Globus pallidus (tissue), 1 donor: ENCODE data around the gene MYCL.
A peak's percentile ranks its signal among the peaks of the same experiment; 100 is the strongest.

Experiments
- DNase-seq: peaks from one replicate; pipeline ENCODE4 v3.0.0-alpha.2; 2015; ENCODE audit warnings: low spot score

The MYCL gene, protein sequence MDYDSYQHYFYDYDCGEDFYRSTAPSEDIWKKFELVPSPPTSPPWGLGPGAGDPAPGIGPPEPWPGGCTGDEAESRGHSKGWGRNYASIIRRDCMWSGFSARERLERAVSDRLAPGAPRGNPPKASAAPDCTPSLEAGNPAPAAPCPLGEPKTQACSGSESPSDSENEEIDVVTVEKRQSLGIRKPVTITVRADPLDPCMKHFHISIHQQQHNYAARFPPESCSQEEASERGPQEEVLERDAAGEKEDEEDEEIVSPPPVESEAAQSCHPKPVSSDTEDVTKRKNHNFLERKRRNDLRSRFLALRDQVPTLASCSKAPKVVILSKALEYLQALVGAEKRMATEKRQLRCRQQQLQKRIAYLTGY

DNA sequence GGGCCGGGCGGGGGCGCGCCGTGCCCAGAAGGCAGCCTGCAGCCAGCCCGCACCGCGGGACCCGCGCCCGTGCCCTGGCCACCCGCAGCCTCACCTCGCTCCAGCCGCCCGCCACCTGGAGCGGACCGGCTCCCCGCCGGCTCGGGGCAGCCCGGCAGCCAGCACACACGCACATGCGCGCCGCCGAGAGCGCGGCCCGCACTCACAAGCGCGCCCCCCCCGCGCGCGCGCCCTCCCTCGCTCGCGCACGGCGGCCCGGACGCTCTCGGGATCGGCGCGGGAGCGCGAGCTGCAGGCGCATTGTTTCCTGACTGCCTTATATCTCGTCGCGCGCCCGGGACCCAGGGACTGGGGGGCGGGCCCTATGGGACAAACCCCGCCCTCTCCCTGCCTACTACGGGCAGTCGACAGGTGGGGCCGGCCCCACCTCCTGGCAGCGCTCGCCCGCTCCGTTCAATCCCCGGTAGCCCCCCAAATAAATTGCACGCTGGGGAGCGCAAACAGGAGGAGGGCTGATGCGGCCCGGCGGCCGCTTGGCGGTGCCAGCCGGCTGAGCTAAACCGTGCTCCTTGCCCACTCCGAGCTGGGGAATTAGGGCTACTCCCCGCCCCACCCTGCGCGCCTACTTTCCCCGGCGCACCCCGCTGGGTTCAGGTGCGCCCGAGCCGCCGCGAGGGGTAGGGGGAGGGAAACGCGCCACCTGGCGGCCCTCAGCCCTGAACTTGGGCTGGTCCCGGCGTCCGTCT, at the start of gene MYCL:
Gene MYCL, minus strand, starts transcription at position 204 of the 746 bp plus-strand sequence. CDS start 483 bp downstream, outside the sequence.
- peak; percentile 69 for DNase-seq

GRCh38 chr1:39949891-39950290, 48.2 kb upstream of the MYCL start:
- no peak for DNase-seq

GRCh38 chr1:39947260-39947659, 45.5 kb upstream of the MYCL start:
- no peak for DNase-seq

GRCh38 chr1:39946216-39946615, 44.5 kb upstream of the MYCL start:
- DNase-seq = no peak

DNA sequence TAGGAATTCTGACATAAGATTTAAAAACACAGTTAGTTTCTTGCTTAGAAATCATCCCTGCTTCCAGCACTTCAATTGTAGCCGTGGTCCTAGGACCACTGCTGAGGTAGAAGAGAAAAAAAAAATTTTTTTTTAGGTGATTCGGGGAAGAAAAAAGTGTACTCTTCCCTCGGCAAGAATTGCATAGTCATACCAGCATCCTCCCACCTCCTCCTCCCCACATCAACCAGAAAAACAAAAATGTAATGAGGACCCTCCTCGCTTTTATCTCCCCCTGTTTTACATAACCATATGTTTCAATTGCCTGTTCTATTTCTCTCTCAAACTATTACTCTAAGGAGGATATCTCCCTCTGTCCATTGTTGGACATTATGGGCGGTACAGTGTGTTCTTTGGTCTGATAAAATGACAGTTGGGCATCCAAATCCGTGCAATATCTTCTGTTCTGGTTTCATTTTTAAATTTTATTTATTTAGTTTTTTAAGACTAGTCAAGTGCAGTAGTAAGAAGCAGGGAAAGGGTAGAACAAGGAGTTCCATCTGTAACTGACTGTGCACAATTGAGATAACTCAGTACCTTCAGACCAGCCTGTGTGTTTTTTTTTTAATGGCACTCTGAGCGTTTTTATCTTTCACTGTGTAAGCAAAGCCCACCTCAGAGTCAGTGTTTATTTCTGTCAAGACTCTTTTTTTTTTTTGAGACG, 42.8 kb upstream of the MYCL start:
- DNase-seq = no peak

DNA sequence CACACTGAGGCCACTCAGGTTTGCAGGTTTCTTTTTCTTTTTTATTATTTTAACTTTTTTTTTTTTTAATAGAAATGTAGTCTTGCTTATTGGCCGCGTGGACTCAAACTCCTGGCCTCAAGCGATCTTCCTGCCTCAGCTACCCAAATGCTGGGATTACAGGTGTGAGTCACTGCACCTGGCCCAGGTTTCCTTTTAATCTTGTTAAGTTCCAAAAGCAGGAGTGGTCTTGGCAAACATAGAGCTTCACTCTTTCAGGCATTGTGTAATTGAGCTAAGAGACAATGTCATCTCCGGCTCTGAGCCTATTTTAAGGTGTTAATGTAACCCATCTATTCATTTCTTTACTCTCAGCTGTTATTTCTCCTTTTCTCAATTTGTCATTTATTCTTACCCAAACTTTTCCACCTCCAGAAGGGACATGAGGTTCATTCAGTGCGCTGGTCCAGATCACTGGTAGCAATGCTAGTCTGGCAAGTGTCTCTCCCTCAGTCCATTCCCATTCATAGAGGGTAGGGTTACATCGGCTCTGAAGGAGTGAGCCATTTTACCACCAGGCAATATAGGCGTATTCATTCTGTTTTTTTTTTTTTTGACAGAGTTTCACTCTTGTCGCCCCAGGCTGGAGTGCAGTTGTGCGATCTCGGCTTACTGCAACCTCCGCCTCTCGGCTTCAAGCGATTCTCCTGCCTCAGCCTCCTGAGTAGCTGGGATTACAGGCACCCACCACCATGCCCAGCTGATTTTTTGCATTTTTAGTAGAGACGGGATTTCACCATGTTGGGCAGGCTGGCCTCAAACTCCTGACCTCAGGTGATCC, 42.0 kb upstream of the MYCL start:
- no peak for DNase-seq

DNA sequence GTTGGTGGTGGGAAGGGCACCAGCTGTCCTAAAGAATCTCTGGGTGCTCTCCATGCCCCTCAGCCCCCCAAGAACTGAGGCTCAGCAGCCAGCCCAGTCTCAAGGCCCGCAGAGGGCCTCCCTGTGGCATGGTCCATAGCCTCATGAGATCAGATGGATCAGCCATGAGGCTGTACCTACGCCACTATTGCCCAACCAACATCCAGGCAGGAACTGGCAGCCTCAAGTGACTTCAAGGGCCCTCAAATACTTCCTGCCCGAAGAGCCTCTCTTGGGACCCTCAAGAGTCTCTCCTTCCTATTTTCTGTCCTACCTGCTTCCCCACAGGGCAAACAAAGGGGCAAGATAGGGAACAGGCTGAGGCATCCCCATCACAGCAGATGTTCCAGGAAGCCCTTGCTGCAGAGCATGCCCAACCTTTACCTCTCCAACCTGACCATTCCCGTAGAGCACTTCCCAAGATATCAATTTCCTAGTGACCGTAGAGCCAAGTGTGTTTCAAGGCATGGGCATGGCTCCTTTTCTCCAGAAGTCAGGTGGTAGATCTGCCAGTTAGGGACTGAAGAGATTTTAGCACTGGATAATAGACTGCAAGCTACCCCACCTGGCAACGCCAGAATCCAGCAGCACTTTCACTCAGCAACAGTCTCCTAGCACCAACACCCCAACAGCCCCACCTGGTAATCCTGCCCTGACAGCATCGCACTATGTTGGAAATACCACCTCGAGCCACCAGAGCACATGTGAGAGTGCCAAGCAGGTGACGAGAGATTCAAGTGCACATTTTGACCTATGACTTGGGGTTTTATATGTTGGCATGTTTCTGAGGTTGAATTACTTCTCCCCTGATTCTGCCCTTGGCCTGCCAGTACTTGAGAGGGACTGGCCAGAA, 39.5 kb upstream of the MYCL start:
- DNase-seq = no peak

- DNase-seq = peak; percentile 26
These were observed 38.5 kb upstream of the MYCL start for GRCh38 chr1:39940253-39940652.

DNA sequence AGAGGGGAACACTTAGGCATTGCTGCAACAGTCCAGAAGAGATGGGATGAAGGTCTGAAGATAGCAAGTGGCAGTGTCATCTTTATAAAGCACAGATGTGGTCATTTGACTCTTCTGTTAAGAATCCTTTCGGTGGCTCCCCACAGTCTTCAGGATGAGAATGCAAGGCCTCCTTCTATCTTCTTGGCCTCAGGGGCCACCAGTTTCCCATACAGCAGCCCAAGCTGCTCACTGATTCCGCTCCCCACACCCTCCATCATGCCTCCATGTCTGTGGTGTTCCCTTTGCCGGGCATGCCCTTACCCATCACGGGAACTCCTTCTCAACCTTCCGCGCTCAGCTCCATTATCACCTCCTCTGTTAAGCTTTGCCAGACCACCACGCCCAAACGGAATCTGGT, 37.1 kb upstream of the MYCL start:
- DNase-seq = no peak

GRCh38 chr1:39936724-39937491, 35.2 kb upstream of the MYCL start:
- peak; percentile 63 for DNase-seq

DNA sequence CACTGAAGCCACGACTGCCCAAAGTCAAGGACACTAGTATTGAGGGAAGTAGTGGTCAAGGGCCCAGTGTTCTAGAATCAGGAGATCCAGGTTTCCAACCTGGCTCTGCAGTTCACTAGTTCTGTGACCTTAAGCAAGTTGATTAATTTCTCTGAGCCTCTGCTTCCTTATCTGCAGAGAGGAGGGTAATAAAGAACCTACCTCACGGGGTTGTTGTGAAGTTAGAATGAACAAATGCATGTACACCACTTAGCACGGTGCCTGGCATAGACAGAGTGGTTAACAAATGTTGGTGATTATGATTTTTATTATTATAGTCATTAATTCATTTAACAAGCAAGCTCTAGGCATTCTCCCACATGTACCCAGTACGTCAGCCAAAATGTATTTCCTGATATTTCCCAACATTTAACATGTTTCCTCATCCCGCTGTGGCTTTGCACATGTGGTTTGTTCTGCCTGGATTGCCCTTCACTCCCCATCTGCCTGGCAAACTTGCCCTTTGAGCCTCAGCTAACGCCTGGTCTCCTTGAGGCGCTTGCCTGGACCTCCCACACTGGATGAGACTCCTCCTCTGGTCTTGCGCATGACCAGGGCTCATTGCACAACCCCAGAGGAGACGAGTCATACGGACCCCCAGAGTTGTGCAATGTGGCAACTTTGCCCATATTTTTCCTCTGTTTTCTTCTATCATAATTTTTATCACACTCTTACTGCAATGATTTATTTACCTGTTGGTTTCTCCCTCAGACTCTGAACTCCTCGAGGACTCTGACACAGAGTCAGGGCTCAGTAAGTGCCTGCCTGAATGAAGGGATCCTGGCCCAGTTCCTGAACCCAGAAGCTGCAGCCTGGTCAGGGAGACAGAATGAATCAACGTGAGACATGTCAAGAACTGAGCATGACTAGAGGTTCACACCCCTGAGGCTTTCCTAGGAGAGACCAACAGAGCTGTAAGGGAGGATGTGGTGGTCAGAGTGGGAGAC, 32.5 kb upstream of the MYCL start:
- peak; percentile 46 for DNase-seq

GRCh38 chr1:39928809-39929587, 27.3 kb upstream of the MYCL start:
- DNase-seq = no peak

- DNase-seq = no peak
These were observed 25.8 kb upstream of the MYCL start for GRCh38 chr1:39927538-39927937.

- no peak for DNase-seq
These were observed 25.1 kb upstream of the MYCL start for GRCh38 chr1:39926820-39927219.

DNA sequence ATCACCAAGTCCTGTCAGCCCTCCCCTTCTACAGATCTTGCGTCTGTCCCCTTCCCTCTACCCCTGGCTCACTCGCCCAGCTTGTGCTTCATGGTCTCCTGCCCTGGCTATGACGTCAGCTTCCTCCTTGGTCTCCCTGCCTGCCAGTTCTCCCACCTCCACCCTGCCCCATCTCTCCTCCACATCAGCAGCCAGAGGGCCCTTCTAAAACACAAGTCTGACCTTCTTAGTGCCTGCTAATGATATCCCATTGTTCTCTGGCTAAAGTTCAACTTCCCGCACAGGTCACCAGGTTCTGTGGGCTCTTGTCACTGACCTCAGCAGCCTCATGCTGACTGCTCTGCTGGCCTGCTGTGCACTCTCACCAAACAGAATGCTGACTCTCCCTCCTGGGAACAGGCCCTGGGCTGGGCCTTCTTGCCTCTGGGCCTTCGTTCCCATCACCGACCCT, 24.7 kb upstream of the MYCL start:
- DNase-seq = no peak

DNA sequence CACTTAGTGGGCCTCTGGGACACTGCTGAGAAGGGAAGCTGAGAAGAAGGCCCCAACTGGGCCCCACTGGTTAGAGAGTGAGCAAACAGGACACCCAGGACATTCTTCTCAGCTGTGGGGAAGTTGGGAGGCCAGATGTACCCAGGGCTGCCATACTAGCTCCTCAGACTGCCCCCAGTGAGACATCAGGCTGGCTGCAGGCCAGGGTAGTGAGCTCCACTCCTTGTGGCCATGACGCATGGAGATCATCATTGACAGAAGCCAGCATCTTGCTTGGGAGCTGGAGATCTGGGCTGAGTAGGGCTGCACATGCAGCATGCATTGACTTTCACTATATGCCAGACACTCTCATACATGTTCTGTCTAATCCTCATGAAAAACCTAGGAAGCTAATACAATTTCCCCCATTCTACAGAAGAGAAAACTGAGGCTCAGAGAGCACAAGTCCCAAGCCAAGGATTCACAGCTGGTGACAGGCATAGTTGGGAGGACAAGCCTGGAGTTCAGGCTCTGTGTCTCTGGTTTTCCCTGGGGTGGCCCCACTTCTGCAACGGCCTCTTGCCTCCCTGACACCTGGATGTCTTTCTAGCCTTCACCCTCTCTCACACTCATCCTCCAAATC, 24.1 kb upstream of the MYCL start:
- no peak for DNase-seq

GRCh38 chr1:39922251-39922688, 20.6 kb upstream of the MYCL start:
- DNase-seq = no peak
